AG04449 (cell line): ENCODE data around the gene MAP3K21.

Experiments
- CTCF ChIA-PET: fragments of 350-600 bp; formaldehyde crosslinking; extraction: SDS; loops from one replicate; lab custom pipeline; 2021; ENCODE audit warnings: antibody characterized with exemption; lab: Yijun Ruan, JAX
- POLR2A ChIA-PET: fragments of 400-600, 350-600 bp; formaldehyde crosslinking; extraction: SDS; loops from one replicate; lab custom pipeline; 2020; ENCODE audit warnings: antibody characterized with exemption, inconsistent platforms; lab: Yijun Ruan, JAX
- DNase-seq: peaks from one replicate; pipeline ENCODE4 v3.0.0-alpha.2; 2010; ENCODE audit warnings: low read depth, low spot score
- H3K4me3 ChIP-seq: 2 replicates; pipeline ENCODE4 v1.5.1; 2011; ENCODE audit warnings: low read depth, mild to moderate bottlenecking, control low read depth, low read length
- CTCF ChIP-seq: IDR thresholded peaks from one replicate; pipeline ENCODE4 v1.5.1; 2011; ENCODE audit warnings: mild to moderate bottlenecking, moderate library complexity, low read length, control low read depth, inconsistent platforms; ENCODE audit not compliant: insufficient read depth; ENCODE audit errors: missing control alignments

MAP3K21 gene

GRCh38 chr1:233340031-233340555 lies 12.6 kb downstream of the MAP3K21 start:
- ChIA-PET POLR2A (no interaction called here), CTCF (no interaction called here)
- no peak for TF ChIP-seq CTCF
- DNase-seq: no peak
- no peak overlapping the region for H3K4me3 ChIP-seq

GRCh38 chr1:233340966-233341516 lies 13.5 kb downstream of the MAP3K21 start:
- CTCF ChIA-PET: interaction anchor here (1.3 kb wide), 1 partner anchor 36 kb away, joined by 4 read pairs; no protein-coding TSS in a partner anchor
- no peak for TF ChIP-seq CTCF
- no peak for DNase-seq

DNA sequence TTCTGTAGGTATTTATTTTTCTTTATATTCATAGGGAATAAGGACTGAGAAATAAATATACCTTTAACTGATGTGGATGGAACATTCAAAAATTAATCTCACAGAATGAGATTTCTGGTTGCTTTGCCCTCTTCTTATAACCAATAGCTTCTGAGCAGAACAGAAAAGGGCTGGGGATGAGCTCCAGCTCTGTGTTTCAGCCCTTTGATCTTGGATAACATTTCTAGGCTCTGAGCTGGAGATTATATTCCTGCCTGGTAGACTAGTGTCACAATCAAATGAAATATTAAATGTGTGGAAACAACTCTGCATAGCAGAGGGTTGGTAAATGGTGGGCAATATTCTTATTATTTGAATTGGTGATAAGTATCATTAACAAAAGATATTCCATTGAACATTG lies 14.6 kb downstream of the MAP3K21 start:
- DNase-seq: no peak
- POLR2A ChIA-PET: no interaction called here
- H3K4me3 ChIP-seq: no peak overlapping the region
- no peak for TF ChIP-seq CTCF
- CTCF ChIA-PET: interaction anchor here (1.3 kb wide), 1 partner anchor 37 kb away, joined by 4 read pairs; no protein-coding TSS in a partner anchor

More at GRCh38 chr1:233340966-233341516, 13.5 kb downstream of the MAP3K21 start:
- POLR2A ChIA-PET: no interaction called here
- no peak overlapping the region for H3K4me3 ChIP-seq

- ChIA-PET CTCF (no interaction called here), POLR2A (no interaction called here)
- H3K4me3 ChIP-seq: no peak overlapping the region
- TF ChIP-seq CTCF: no peak
- no peak for DNase-seq
Measured at GRCh38 chr1:233343262-233343661, 15.7 kb downstream of the MAP3K21 start.

DNA sequence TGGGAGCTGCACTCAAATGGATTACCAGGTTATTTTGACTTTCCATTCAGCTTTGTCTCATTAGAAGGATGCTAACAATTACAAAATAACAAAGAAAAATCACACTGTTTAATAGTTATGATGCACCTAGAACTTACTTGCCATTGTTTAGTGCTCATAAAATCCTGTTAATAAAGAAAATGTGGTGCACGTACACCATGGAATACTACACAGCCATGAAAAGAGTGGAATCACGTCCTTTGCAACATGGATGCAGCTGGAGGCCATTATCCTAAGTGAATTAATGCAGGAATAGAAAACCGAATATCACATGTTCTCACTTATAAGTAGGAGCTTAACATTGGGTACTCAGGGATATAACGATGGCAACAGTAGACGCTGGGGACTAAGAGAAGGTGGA lies 19.8 kb downstream of the MAP3K21 start:
- ChIA-PET CTCF (no interaction called here), POLR2A (no interaction called here)
- no peak overlapping the region for H3K4me3 ChIP-seq
- no peak for DNase-seq
- no peak for TF ChIP-seq CTCF

- POLR2A ChIA-PET: no interaction called here
- no peak for TF ChIP-seq CTCF
- CTCF ChIA-PET: no interaction called here
- no peak for DNase-seq
- H3K4me3 ChIP-seq: no peak overlapping the region
Measured at GRCh38 chr1:233349137-233349536, 21.6 kb downstream of the MAP3K21 start.
